GM18907 (cell line): Measurements from ENCODE around the gene RNF175.
"Not testable (repeated sequence)": the region's sequence is repeated elsewhere in the genome, so short reads cannot be mapped to it uniquely, and the experiment has no call there.

Source experiments
- ATAC-seq: cut with Tn5 transposase; IDR thresholded peaks from one replicate; pipeline ENCODE4 v1.9.1; 2021; ENCODE audit warnings: mild to moderate bottlenecking, moderate library complexity; ENCODE audit not compliant: unreplicated experiment

RNF175 gene

DNA sequence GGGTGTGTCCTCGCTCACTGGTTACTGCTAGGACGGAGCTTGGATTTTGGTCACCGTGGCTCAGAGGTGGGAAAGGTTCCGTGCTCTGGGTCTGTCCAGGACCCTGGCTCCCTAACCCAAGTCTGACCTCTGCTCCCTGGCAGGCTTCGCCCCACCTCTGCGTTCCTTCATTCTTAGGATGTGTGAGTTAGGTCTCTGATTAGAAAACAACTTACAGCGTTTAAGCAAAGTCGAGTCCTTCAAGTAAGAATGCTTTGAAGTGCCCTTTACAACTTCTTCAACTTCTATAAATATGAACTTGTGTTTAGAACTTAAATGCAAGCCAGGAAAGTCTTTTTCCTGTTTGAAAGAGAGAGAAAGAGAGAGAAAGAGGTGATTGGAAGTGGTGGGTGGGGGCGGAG, 74.9 kb downstream of the RNF175 start:
- ATAC-seq: no peak

GRCh38 chr4:153684182-153684970, 75.4 kb downstream of the RNF175 start, which contains the start of gene TLR2:
Gene TLR2 (plus strand): TSS chr4:153684280. CDS start chr4:153702908, 18,628 bp downstream.
- peak; percentile 88 for ATAC-seq

DNA sequence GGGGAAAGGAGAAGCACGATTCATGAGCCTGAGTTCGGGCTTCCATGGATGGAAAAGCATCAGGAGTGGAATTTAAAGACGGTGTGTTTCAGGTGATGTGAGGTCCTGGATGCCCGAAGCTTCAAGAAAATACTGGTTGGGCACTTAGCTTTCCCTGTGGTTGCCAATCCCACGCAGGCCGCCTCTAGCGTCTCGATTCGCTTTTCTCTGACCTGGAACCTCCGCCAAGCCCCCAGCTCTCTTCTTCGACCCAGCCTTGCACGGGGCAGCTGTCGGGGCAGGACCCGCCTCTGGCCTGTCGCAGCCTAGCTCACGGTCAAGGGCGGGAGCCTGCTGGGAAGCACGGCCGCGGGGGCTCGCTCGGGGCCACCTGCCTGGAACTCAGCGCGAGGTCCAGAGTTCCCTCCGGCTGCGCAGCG, 76.1 kb downstream of the RNF175 start:
- no peak for ATAC-seq

DNA sequence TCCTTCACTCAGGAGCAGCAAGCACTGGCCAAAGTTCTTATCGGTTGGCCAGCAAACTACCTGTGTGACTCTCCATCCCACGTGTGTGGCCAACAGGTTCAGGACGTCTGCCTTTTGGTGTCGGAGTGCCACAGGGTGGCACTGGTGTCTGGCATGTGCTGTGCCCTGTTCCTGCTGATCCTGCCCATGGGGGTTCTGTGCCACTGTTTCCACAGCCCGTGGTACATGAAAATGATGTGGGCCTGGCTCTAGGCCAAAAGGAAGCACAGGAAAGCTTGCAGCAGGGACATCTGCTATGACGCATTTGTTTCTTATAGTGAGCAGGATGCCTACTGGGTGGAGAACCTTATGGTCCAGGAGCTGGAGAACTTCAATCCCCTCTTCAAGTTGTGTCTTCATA, 80.3 kb downstream of the RNF175 start:
- ATAC-seq: no peak

DNA sequence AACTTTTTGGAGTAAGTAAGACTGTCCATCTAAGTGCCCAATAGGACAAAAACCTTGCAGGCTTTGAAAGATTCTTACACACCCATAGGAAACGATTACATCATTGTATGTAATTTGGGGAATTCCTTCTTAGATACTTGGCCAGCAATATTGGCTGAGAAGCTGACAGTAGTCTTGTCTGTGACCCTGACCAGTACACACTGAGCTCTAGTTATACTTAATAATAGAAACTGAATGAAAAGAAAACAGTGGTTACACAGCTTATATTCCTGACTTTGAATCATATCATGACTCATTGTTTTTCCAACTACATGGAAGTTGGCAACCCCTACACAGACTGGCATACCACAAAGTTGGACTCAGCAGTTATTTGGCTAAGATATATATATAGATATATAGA, 82.8 kb downstream of the RNF175 start:
- no peak for ATAC-seq

GRCh38 chr4:153676486-153676885, 83.3 kb downstream of the RNF175 start:
- ATAC-seq: no peak

- ATAC-seq: no peak
Observed at GRCh38 chr4:153669838-153670237, 90.0 kb downstream of the RNF175 start.

DNA sequence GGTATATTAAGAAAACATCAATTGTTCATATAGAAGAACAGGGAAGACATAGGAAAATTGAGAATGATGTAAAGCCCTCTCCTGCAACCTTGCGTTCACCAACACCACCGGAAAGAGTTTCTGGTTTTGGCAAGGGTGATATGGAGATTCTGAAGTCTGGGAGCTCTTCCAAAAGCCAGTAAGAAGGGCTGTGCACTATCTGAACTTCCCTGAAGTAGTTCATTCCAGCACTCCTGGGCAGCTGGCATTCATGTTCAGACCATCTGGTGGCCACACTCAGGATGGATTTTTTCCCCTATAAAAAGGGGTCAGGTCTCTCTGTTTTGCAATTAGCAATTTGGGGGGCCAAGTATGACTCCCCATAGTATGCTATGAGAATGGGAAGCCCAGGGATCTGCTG, 91.2 kb downstream of the RNF175 start:
- no peak for ATAC-seq

DNA sequence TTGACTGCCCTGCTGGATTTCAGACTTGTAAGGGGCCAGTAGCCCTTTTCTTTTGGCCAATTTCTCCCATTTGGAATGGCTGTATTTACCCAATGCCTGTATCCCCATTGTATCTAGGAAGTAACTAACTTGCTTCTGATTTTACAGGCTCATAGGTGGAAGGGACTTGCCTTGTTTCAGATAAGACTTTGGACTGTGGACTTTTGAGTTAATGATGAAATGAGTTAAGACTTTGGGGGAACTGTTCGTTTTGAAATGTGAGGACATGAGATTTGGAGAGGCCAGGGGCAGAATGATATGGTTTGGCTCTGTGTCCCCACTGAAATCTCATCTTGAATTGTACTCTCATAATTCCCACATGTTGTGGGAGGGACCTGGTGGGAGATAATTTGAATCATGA, 93.3 kb downstream of the RNF175 start:
- ATAC-seq: not testable (repeated sequence)

- no peak for ATAC-seq
Observed at GRCh38 chr4:153663667-153664066, 96.2 kb downstream of the RNF175 start.

DNA sequence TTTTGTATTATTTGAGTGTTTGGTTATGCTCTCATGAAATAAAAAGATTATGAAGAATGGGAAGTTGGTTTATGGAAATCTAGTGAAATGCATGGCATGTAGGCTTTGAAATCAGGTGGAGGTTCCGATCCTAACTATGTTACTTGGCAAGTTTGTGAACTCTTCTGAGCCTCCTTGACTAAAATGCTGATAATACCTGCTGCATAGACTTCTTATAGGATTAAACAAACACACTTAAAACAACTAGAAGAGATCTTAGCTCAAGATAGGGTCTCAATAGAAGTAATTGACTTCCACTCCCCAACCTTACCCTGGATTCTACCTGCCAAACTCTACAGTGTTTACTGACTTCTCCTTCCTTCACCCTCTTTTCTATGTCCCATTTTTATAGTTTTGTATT, 97.9 kb downstream of the RNF175 start:
- ATAC-seq: no peak

DNA sequence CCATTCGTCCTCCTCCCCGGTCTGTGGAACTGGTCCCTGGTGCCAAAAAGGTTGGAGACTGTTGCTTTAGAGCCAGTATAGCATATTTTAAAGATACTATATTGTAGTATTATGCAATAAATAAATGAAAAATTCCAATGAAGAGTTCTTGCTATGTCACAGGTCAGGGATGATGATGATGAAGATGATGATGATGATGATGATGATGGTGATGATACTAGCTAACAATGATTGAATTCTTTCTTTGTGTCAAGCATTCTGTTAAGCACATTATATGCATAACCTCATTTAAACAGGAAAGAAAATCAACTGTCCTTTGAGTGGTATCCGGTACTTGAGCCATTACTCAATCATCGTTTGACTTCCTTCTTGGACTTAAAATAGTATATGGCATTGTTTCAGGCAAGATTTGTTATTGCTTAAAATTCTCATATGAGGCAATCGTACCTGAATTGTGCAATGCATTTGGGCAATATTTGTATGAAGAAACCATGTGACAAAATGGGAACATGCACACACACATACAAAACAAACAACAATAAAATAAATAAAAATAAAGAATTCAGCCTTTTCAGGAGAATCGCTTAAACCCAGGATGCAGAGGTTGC, 98.5 kb downstream of the RNF175 start:
- ATAC-seq: no peak
